ENCODE measurements around the gene IL1B. TPM values are rescaled to one million over a fixed set of nuclear protein-coding genes. Genes with fewer than 3 reads are reported as not detected.

The IL1B gene
- polyA plus RNA-seq, 1 donor = 0.14 TPM

GRCh38 chr2:112803691-112804521, 32.7 kb downstream of the IL1B start:
- DNase-seq (ENCODE audit: low read depth) = no peak

- no peak for DNase-seq (ENCODE audit: low read depth)
Observed at GRCh38 chr2:112800881-112801583, 35.5 kb downstream of the IL1B start.

- DNase-seq (ENCODE audit: low read depth) = no peak
Observed at GRCh38 chr2:112798979-112799975, 37.3 kb downstream of the IL1B start.

GRCh38 chr2:112796486-112796885, 40.1 kb downstream of the IL1B start:
- no peak for DNase-seq (ENCODE audit: low read depth)

GRCh38 chr2:112795774-112796173, 40.8 kb downstream of the IL1B start:
- DNase-seq (ENCODE audit: low read depth) = no peak

GRCh38 chr2:112794841-112795240, 41.7 kb downstream of the IL1B start:
- DNase-seq (ENCODE audit: low read depth) = no peak

GRCh38 chr2:112794131-112794733, 42.3 kb downstream of the IL1B start:
- DNase-seq (ENCODE audit: low read depth) = no peak

GRCh38 chr2:112793449-112793978, 43.1 kb downstream of the IL1B start:
- DNase-seq (ENCODE audit: low read depth) = no peak

- no peak for DNase-seq (ENCODE audit: low read depth)
Observed at GRCh38 chr2:112792419-112792818, 44.2 kb downstream of the IL1B start.

GRCh38 chr2:112791693-112792230, 44.8 kb downstream of the IL1B start:
- DNase-seq (ENCODE audit: low read depth) = no peak

- no peak for DNase-seq (ENCODE audit: low read depth)
Observed at GRCh38 chr2:112791019-112791418, 45.6 kb downstream of the IL1B start.

GRCh38 chr2:112790305-112790704, 46.3 kb downstream of the IL1B start:
- DNase-seq (ENCODE audit: low read depth) = no peak

- DNase-seq (ENCODE audit: low read depth) = no peak
Observed at GRCh38 chr2:112789186-112789585, 47.4 kb downstream of the IL1B start.

GRCh38 chr2:112788653-112789052, 47.9 kb downstream of the IL1B start:
- DNase-seq (ENCODE audit: low read depth) = no peak

- DNase-seq (ENCODE audit: low read depth) = no peak
Observed at GRCh38 chr2:112787729-112788393, 48.7 kb downstream of the IL1B start.

GRCh38 chr2:112787294-112787693, 49.3 kb downstream of the IL1B start:
- no peak for DNase-seq (ENCODE audit: low read depth)

- no peak for DNase-seq (ENCODE audit: low read depth)
Observed at GRCh38 chr2:112784199-112785189, 52.1 kb downstream of the IL1B start, which contains the start of gene IL1A. IL1A (minus strand) TSS chr2:112784493; CDS start chr2:112783770, 723 bp downstream.

- no peak for DNase-seq (ENCODE audit: low read depth)
Observed at GRCh38 chr2:112783187-112783714, 53.3 kb downstream of the IL1B start.

Data from forelimb muscle (tissue), 1 donor.